ENCODE data around the gene IFI35. TPM values are rescaled to one million over a fixed set of nuclear protein-coding genes. Genes with fewer than 3 reads are reported as not detected.

Gene IFI35
- total RNA-seq, 1 donor from 2014 or later = 17.6 TPM

GRCh38 chr17:43033948-43034881 is 27.6 kb downstream of the IFI35 start:
- H3K4me3 ChIP-seq (ENCODE audit: low read depth, low read length) = no peak overlapping the region
- no peak for DNase-seq (ENCODE audit: low read depth)
- no peak for TF ChIP-seq CTCF (conservative IDR thresholded peaks at IDR 0.05; ENCODE audit: low read depth, low read length)

GRCh38 chr17:43034894-43035293 is 28.3 kb downstream of the IFI35 start:
- no peak for DNase-seq (ENCODE audit: low read depth)
- TF ChIP-seq CTCF (conservative IDR thresholded peaks at IDR 0.05; ENCODE audit: low read depth, low read length) = no peak
- H3K4me3 ChIP-seq (ENCODE audit: low read depth, low read length) = no peak overlapping the region

GRCh38 chr17:43039646-43040045 is 33.1 kb downstream of the IFI35 start:
- no peak overlapping the region for H3K4me3 ChIP-seq (ENCODE audit: low read depth, low read length)

GRCh38 chr17:43040655-43041054 is 34.1 kb downstream of the IFI35 start:
- H3K4me3 ChIP-seq (ENCODE audit: low read depth, low read length) = no peak overlapping the region
- no peak for TF ChIP-seq CTCF (conservative IDR thresholded peaks at IDR 0.05; ENCODE audit: low read depth, low read length)
- no peak for DNase-seq (ENCODE audit: low read depth)

More at GRCh38 chr17:43039646-43040045, 33.1 kb downstream of the IFI35 start:
- DNase-seq (ENCODE audit: low read depth) = no peak
- no peak for TF ChIP-seq CTCF (conservative IDR thresholded peaks at IDR 0.05; ENCODE audit: low read depth, low read length)

GRCh38 chr17:43042025-43042628 is 35.5 kb downstream of the IFI35 start:
- no peak overlapping the region for H3K4me3 ChIP-seq (ENCODE audit: low read depth, low read length)
- DNase-seq (ENCODE audit: low read depth) = no peak
- TF ChIP-seq CTCF (conservative IDR thresholded peaks at IDR 0.05; ENCODE audit: low read depth, low read length) = no peak

GRCh38 chr17:43043307-43043706 is 36.7 kb downstream of the IFI35 start:
- TF ChIP-seq CTCF (conservative IDR thresholded peaks at IDR 0.05; ENCODE audit: low read depth, low read length) = no peak
- H3K4me3 ChIP-seq (ENCODE audit: low read depth, low read length) = no peak overlapping the region
- DNase-seq (ENCODE audit: low read depth) = no peak

Data from epithelial cell of proximal tubule (primary cell).